Erythroblast (primary cell): Measurements from ENCODE around the gene ELAVL1.

Source experiments
- GATA1 ChIP-seq: IDR thresholded peaks from 2 replicates; pipeline ENCODE4 v1.6.1; 2011; ENCODE audit warnings: low read depth, mild to moderate bottlenecking, control low read depth, low read length, moderate library complexity
- POLR2A ChIP-seq: IDR thresholded peaks from 2 replicates; pipeline ENCODE4 v1.6.1; 2011; ENCODE audit warnings: mild to moderate bottlenecking, low read length

- no peak for TF ChIP-seq POLR2A
- no peak for TF ChIP-seq GATA1
Measured at GRCh38 chr19:7997809-7998480, 7.5 kb downstream of the ELAVL1 start.
